ENCODE measurements around the gene ANKRD31.

Gene ANKRD31

DNA sequence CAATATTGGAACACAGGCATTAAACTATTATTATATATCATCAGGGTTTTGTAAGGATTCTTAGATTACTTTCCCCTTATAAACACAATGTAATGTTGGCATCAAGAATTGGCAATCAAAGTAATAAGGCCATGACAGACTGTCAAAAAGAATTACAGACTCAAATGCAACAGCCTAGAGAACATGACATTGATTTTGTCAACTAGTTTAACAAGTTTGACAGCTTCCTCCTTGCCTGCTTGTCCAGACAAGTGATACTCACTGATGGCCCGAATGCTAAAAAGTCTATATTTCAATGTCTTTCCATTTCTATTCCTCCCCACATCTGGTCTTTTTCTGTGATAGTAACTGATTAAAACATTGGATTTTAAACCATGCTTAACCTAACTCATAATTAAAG is 6.4 kb upstream of the ANKRD31 start:
- no peak for TF ChIP-seq SIN3A (IDR thresholded peaks at IDR 0.05; ENCODE audit: borderline replicate concordance, insufficient read depth, low read length)
- no peak for TF ChIP-seq POLR2AphosphoS5 (IDR thresholded peaks at IDR 0.05; ENCODE audit: low read depth, low read length)
- no peak for TF ChIP-seq TAF1 (IDR thresholded peaks at IDR 0.05; ENCODE audit: borderline replicate concordance, insufficient read depth, low read length)
- TF ChIP-seq, protein P1, sequence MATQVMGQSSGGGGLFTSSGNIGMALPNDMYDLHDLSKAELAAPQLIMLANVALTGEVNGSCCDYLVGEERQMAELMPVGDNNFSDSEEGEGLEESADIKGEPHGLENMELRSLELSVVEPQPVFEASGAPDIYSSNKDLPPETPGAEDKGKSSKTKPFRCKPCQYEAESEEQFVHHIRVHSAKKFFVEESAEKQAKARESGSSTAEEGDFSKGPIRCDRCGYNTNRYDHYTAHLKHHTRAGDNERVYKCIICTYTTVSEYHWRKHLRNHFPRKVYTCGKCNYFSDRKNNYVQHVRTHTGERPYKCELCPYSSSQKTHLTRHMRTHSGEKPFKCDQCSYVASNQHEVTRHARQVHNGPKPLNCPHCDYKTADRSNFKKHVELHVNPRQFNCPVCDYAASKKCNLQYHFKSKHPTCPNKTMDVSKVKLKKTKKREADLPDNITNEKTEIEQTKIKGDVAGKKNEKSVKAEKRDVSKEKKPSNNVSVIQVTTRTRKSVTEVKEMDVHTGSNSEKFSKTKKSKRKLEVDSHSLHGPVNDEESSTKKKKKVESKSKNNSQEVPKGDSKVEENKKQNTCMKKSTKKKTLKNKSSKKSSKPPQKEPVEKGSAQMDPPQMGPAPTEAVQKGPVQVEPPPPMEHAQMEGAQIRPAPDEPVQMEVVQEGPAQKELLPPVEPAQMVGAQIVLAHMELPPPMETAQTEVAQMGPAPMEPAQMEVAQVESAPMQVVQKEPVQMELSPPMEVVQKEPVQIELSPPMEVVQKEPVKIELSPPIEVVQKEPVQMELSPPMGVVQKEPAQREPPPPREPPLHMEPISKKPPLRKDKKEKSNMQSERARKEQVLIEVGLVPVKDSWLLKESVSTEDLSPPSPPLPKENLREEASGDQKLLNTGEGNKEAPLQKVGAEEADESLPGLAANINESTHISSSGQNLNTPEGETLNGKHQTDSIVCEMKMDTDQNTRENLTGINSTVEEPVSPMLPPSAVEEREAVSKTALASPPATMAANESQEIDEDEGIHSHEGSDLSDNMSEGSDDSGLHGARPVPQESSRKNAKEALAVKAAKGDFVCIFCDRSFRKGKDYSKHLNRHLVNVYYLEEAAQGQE (IDR thresholded peaks at IDR 0.05; ENCODE audit: insufficient read depth in 1 of 2, low read depth in 2 of 2, low read length in 2 of 2) = no peak
- no peak for TF ChIP-seq FOXP2 (optimal IDR thresholded peaks at IDR 0.05; ENCODE audit: borderline replicate concordance, extremely low read depth, extremely low read length, insufficient read depth)

- TF ChIP-seq SIN3A (IDR thresholded peaks at IDR 0.05; ENCODE audit: borderline replicate concordance, insufficient read depth, low read length) (no peak), FOXP2 (optimal IDR thresholded peaks at IDR 0.05; ENCODE audit: borderline replicate concordance, extremely low read depth, extremely low read length, insufficient read depth) (no peak), TAF1 (IDR thresholded peaks at IDR 0.05; ENCODE audit: borderline replicate concordance, insufficient read depth, low read length) (no peak), POLR2AphosphoS5 (IDR thresholded peaks at IDR 0.05; ENCODE audit: low read depth, low read length) (no peak)
- TF ChIP-seq, protein P1 (IDR thresholded peaks at IDR 0.05; ENCODE audit: insufficient read depth in 1 of 2, low read depth in 2 of 2, low read length in 2 of 2) = no peak
Measured at GRCh38 chr5:75242067-75242466, 5.4 kb upstream of the ANKRD31 start.

DNA sequence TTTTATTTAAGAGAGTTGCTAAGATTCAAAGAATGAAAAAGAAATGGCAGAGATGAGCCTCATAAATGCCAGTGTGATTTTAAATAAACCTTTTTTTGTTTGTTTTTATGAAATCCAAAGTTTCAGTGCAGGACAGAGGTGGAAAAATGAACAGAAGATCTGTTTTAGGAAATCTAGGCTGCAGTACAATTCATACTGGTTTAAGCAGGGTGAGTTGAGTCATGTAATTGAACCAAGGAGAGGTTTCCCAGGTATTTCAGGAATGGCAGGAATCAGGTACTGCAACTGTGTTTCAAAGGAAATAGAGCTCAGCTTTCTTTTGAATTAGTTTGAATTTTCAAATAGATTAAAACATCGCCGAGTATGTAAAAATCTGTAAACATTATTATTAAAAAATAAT is 3.0 kb upstream of the ANKRD31 start:
- TF ChIP-seq SIN3A (IDR thresholded peaks at IDR 0.05; ENCODE audit: borderline replicate concordance, insufficient read depth, low read length) (no peak), POLR2AphosphoS5 (IDR thresholded peaks at IDR 0.05; ENCODE audit: low read depth, low read length) (no peak), FOXP2 (optimal IDR thresholded peaks at IDR 0.05; ENCODE audit: borderline replicate concordance, extremely low read depth, extremely low read length, insufficient read depth) (no peak), TAF1 (IDR thresholded peaks at IDR 0.05; ENCODE audit: borderline replicate concordance, insufficient read depth, low read length) (no peak)
- TF ChIP-seq, protein P1 (IDR thresholded peaks at IDR 0.05; ENCODE audit: insufficient read depth in 1 of 2, low read depth in 2 of 2, low read length in 2 of 2) = no peak

DNA sequence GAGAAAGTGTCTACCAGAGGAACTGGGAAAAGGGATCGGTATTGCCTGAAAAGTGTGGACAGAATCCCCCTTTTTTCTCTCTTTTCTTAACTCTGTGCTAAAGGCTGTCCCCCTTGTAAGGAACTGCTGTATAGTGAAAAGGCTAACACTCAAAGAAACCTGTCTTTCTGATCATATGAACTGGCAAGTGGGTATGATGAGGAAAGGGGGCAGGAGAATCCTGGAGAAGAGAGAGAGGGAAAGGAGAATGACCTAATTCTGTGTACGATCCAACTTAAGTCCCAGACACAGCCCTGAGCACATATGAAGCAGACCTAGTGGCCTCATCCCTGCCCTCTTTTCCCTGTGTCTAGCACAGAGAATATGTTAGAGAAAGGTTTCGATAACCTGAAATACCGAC is 967 bp downstream of the ANKRD31 start:
- TF ChIP-seq TAF1 (IDR thresholded peaks at IDR 0.05; ENCODE audit: borderline replicate concordance, insufficient read depth, low read length) (no peak), FOXP2 (optimal IDR thresholded peaks at IDR 0.05; ENCODE audit: borderline replicate concordance, extremely low read depth, extremely low read length, insufficient read depth) (no peak), POLR2AphosphoS5 (IDR thresholded peaks at IDR 0.05; ENCODE audit: low read depth, low read length) (no peak), SIN3A (IDR thresholded peaks at IDR 0.05; ENCODE audit: borderline replicate concordance, insufficient read depth, low read length) (no peak)
- TF ChIP-seq, protein P1 (IDR thresholded peaks at IDR 0.05; ENCODE audit: insufficient read depth in 1 of 2, low read depth in 2 of 2, low read length in 2 of 2) = no peak

- no peak for TF ChIP-seq SIN3A (IDR thresholded peaks at IDR 0.05; ENCODE audit: borderline replicate concordance, insufficient read depth, low read length)
- TF ChIP-seq, protein P1 (IDR thresholded peaks at IDR 0.05; ENCODE audit: insufficient read depth in 1 of 2, low read depth in 2 of 2, low read length in 2 of 2) = no peak
- no peak for TF ChIP-seq TAF1 (IDR thresholded peaks at IDR 0.05; ENCODE audit: borderline replicate concordance, insufficient read depth, low read length)
- TF ChIP-seq POLR2AphosphoS5 (IDR thresholded peaks at IDR 0.05; ENCODE audit: low read depth, low read length) = no peak
- TF ChIP-seq FOXP2 (optimal IDR thresholded peaks at IDR 0.05; ENCODE audit: borderline replicate concordance, extremely low read depth, extremely low read length, insufficient read depth) = no peak
Measured at GRCh38 chr5:75234251-75234650, 2.4 kb downstream of the ANKRD31 start.
